ENCODE measurements around the gene RNF220.

DNA sequence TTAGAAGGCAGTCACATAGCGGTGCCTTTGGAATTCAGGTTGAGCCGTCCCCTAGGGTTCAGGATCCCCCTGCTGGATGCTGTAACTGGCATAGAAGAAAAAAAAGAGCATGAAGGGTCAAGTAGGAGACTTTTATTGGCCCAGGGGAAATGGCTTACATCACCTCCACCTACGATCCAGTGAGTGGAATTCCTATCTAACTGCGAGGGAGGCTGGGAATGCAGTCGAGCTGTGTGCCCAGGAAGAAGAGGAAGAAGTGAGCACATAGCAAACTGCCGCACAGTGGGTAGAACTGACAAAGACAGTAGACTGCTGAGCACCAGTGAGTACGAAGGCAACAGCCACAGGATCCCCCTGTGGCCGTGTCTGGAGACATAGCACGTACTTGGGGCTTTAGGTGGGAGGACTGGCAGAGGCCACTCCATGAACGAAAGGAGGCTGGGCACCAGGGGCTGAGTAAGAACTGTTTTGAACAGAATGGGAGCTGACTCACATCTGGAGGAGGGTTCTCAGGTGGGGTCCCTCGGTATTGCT lies 79.2 kb downstream of the RNF220 start:
- no peak for TF ChIP-seq POLR2A (IDR thresholded peaks at IDR 0.05)
- TF ChIP-seq, protein P1, sequence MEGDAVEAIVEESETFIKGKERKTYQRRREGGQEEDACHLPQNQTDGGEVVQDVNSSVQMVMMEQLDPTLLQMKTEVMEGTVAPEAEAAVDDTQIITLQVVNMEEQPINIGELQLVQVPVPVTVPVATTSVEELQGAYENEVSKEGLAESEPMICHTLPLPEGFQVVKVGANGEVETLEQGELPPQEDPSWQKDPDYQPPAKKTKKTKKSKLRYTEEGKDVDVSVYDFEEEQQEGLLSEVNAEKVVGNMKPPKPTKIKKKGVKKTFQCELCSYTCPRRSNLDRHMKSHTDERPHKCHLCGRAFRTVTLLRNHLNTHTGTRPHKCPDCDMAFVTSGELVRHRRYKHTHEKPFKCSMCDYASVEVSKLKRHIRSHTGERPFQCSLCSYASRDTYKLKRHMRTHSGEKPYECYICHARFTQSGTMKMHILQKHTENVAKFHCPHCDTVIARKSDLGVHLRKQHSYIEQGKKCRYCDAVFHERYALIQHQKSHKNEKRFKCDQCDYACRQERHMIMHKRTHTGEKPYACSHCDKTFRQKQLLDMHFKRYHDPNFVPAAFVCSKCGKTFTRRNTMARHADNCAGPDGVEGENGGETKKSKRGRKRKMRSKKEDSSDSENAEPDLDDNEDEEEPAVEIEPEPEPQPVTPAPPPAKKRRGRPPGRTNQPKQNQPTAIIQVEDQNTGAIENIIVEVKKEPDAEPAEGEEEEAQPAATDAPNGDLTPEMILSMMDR (IDR thresholded peaks at IDR 0.05), result no peak
